ENCODE measurements around the gene ENDOV. TPM values are rescaled to one million over a fixed set of nuclear protein-coding genes. Genes with fewer than 3 reads are reported as not detected.

ENDOV gene
- total and polyA plus RNA-seq, 4 donors = 5.7 to 11.9 (median 8.3) TPM

- TF ChIP-seq GABPA (IDR thresholded peaks at IDR 0.05 in 1 of 2, conservative IDR thresholded peaks at IDR 0.05 in 1 of 2) = no peak
- no peak for TF ChIP-seq FOXA1 (IDR thresholded peaks at IDR 0.05)
- TF ChIP-seq YY1 (IDR thresholded peaks at IDR 0.05) = no peak
- no peak for TF ChIP-seq FOXA2 (IDR thresholded peaks at IDR 0.05)
- TF ChIP-seq, protein P1, sequence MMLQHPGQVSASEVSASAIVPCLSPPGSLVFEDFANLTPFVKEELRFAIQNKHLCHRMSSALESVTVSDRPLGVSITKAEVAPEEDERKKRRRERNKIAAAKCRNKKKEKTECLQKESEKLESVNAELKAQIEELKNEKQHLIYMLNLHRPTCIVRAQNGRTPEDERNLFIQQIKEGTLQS (IDR thresholded peaks at IDR 0.05) = no peak
- no peak for TF ChIP-seq CTCF (IDR thresholded peaks at IDR 0.05; ENCODE audit: low read depth, low read length, missing input control)
- TF ChIP-seq RXRA (IDR thresholded peaks at IDR 0.05) = no peak
- TF ChIP-seq EGR1 (IDR thresholded peaks at IDR 0.05; ENCODE audit: low read depth in 2 of 2) = no peak
- no peak for TF ChIP-seq RAD21 (IDR thresholded peaks at IDR 0.05)
- no peak for TF ChIP-seq JUND (IDR thresholded peaks at IDR 0.05)
- TF ChIP-seq HNF4G (IDR thresholded peaks at IDR 0.05) = no peak
- Histone ChIP-seq H3K9me3 (ENCODE audit: control insufficient read depth in 4 of 4, low read length in 3 of 4) (no peaks in the 10 kb centered on the region), H3K9ac (ENCODE audit: low read depth in 1 of 2, low read length in 2 of 2) (no peak overlapping the region), H3K27me3 (ENCODE audit: control insufficient read depth in 4 of 4, insufficient read depth in 4 of 4, low read length in 3 of 4) (no peaks in the 10 kb centered on the region), H3K4me3 (ENCODE audit: low read depth in 1 of 3, low read length in 3 of 3) (no peak overlapping the region), H3K4me1 (ENCODE audit: control insufficient read depth in 4 of 4, insufficient read depth in 4 of 4, low read length in 3 of 4) (no peaks in the 10 kb centered on the region), H3K27ac (ENCODE audit: low read depth in 1 of 2, low read length in 2 of 2) (no peak overlapping the region), H3K36me3 (ENCODE audit: control insufficient read depth in 4 of 4, insufficient read depth in 3 of 4, low read depth in 1 of 4, low read length in 3 of 4) (peaks cover 2 to 58% (median 44%) of the 10 kb centered on the region in 4 donors)
- WGBS = 92% methylated on average over 4 of the region's 4 CpGs
- DNase-seq (ENCODE audit: low spot score) = no peak
Measured at GRCh38 chr17:80393961-80394360, 21.0 kb upstream of the ENDOV start.

- TF ChIP-seq TAF1 (conservative IDR thresholded peaks at IDR 0.05) = no peak
- TF ChIP-seq, protein P2, sequence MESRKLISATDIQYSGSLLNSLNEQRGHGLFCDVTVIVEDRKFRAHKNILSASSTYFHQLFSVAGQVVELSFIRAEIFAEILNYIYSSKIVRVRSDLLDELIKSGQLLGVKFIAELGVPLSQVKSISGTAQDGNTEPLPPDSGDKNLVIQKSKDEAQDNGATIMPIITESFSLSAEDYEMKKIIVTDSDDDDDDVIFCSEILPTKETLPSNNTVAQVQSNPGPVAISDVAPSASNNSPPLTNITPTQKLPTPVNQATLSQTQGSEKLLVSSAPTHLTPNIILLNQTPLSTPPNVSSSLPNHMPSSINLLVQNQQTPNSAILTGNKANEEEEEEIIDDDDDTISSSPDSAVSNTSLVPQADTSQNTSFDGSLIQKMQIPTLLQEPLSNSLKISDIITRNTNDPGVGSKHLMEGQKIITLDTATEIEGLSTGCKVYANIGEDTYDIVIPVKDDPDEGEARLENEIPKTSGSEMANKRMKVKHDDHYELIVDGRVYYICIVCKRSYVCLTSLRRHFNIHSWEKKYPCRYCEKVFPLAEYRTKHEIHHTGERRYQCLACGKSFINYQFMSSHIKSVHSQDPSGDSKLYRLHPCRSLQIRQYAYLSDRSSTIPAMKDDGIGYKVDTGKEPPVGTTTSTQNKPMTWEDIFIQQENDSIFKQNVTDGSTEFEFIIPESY (IDR thresholded peaks at IDR 0.05) = no peak
- no peak for TF ChIP-seq CTCF (IDR thresholded peaks at IDR 0.05; ENCODE audit: low read depth, low read length, missing input control)
- no peak for TF ChIP-seq GABPA (IDR thresholded peaks at IDR 0.05 in 1 of 2, conservative IDR thresholded peaks at IDR 0.05 in 1 of 2)
- TF ChIP-seq EGR1 (IDR thresholded peaks at IDR 0.05; ENCODE audit: low read depth in 2 of 2) = no peak
- H3K27ac ChIP-seq (ENCODE audit: low read depth in 1 of 2, low read length in 2 of 2) = no peak overlapping the region
- no peaks in the 10 kb centered on the region for H3K4me1 ChIP-seq (ENCODE audit: control insufficient read depth in 4 of 4, insufficient read depth in 4 of 4, low read length in 3 of 4)
- WGBS = 89% methylated on average over 11 of the region's 11 CpGs
- peaks cover 2 to 50% (median 37%) of the 10 kb centered on the region in 4 donors for H3K36me3 ChIP-seq (ENCODE audit: control insufficient read depth in 4 of 4, insufficient read depth in 3 of 4, low read depth in 1 of 4, low read length in 3 of 4)
- no peak for DNase-seq (ENCODE audit: low spot score)
- H3K27me3 ChIP-seq (ENCODE audit: control insufficient read depth in 4 of 4, insufficient read depth in 4 of 4, low read length in 3 of 4) = no peaks in the 10 kb centered on the region
- H3K4me3 ChIP-seq (ENCODE audit: low read depth in 1 of 3, low read length in 3 of 3) = no peak overlapping the region
- no peaks in the 10 kb centered on the region for H3K9me3 ChIP-seq (ENCODE audit: control insufficient read depth in 4 of 4, low read length in 3 of 4)
- no peak overlapping the region for H3K9ac ChIP-seq (ENCODE audit: low read depth in 1 of 2, low read length in 2 of 2)
Measured at GRCh38 chr17:80394629-80395216, 20.2 kb upstream of the ENDOV start.

All from liver (tissue), 9 donors.